ENCODE results near the gene OSBPL10. TPM values are rescaled to one million over a fixed set of nuclear protein-coding genes. Genes with fewer than 3 reads are reported as not detected.

The OSBPL10 gene
- total and polyA plus RNA-seq, 7 donors: 0.75 to 4.6 (median 2.3) TPM

GRCh38 chr3:31645256-31645655 is 335.8 kb downstream of the OSBPL10 start:
- no peak for TF ChIP-seq CTCF (IDR thresholded peaks at IDR 0.05)
- DNase-seq (peak in 1 of 2 donors; percentile 61), ATAC-seq (peak; percentile 83 to 95 (median 90))
- 28 to 49% (median 33%) methylated on average over 5 of the region's 5 CpGs for WGBS, 3 donors
- Histone ChIP-seq H3K27me3 (ENCODE audit: insufficient read depth in 3 of 3, low read length in 2 of 3) (no peaks in the 10 kb centered on the region), H3K9me3 (peaks cover 21% of the 10 kb centered on the region), H3K27ac (peak overlapping the region; percentile 54), H3K4me3 (no peak overlapping the region), H3K4me1 (no peaks in the 10 kb centered on the region), H3K36me3 (ENCODE audit: insufficient read depth in 1 of 2, low read depth in 1 of 2) (no peaks in the 10 kb centered on the region)
- intact Hi-C loops (cut with DNase I): loop anchor here in 1 of 2 donors (10.0 kb wide), 1 partner anchor 110 kb away; the partner anchor contains the start of gene STT3B

- Histone ChIP-seq H3K27me3 (ENCODE audit: insufficient read depth in 3 of 3, low read length in 2 of 3) (no peaks in the 10 kb centered on the region), H3K4me1 (peaks cover 16% of the 10 kb centered on the region), H3K9me3 (no peaks in the 10 kb centered on the region), H3K27ac (no peak overlapping the region), H3K36me3 (ENCODE audit: insufficient read depth in 1 of 2, low read depth in 1 of 2) (peaks cover 0 to 14% of the 10 kb centered on the region in 2 donors), H3K4me3 (no peak overlapping the region)
- 74 to 93% (median 75%) methylated on average over 1 of the region's 1 CpG for WGBS, 3 donors
- no peak for ATAC-seq
- no peak for TF ChIP-seq CTCF (IDR thresholded peaks at IDR 0.05)
- no peak for DNase-seq
- intact Hi-C loops (cut with DNase I): loop anchor here (5.0 to 10.0 kb wide), 2 partner anchors 58 to 105 kb away; partner anchors contain the start of gene STT3B (in 1 of the 2)
These were observed 341.2 kb downstream of the OSBPL10 start for GRCh38 chr3:31639828-31640227.

GRCh38 chr3:31636694-31637442 is 344.2 kb downstream of the OSBPL10 start:
- Histone ChIP-seq H3K9me3 (no peaks in the 10 kb centered on the region), H3K4me3 (no peak overlapping the region), H3K27me3 (ENCODE audit: insufficient read depth in 3 of 3, low read length in 2 of 3) (no peaks in the 10 kb centered on the region), H3K4me1 (peaks cover 17% of the 10 kb centered on the region), H3K27ac (no peak overlapping the region), H3K36me3 (ENCODE audit: insufficient read depth in 1 of 2, low read depth in 1 of 2) (peaks cover 0 to 30% of the 10 kb centered on the region in 2 donors)
- WGBS, 3 donors: 51 to 59% (median 51%) methylated on average over 2 of the region's 2 CpGs
- TF ChIP-seq CTCF (IDR thresholded peaks at IDR 0.05): no peak
- intact Hi-C loops (cut with DNase I): loop anchor here in 1 of 2 donors (5.0 kb wide), 1 partner anchor 55 kb away; no protein-coding TSS in a partner anchor
- ATAC-seq (no peak), DNase-seq (no peak)

- Histone ChIP-seq H3K36me3 (ENCODE audit: insufficient read depth in 1 of 2, low read depth in 1 of 2) (peaks cover 0 to 38% of the 10 kb centered on the region in 2 donors), H3K4me3 (no peak overlapping the region), H3K27me3 (ENCODE audit: insufficient read depth in 3 of 3, low read length in 2 of 3) (no peaks in the 10 kb centered on the region), H3K9me3 (no peaks in the 10 kb centered on the region), H3K27ac (no peak overlapping the region), H3K4me1 (peaks cover 17% of the 10 kb centered on the region)
- intact Hi-C loops (cut with DNase I): loop anchor here in 1 of 2 donors (5.0 kb wide), 1 partner anchor 54 kb away; no protein-coding TSS in a partner anchor
- no peak for ATAC-seq
- no peak for DNase-seq
- 56 to 76% (median 57%) methylated on average over 4 of the region's 4 CpGs for WGBS, 3 donors
- TF ChIP-seq CTCF (IDR thresholded peaks at IDR 0.05): no peak
These were observed 345.0 kb downstream of the OSBPL10 start for GRCh38 chr3:31636049-31636448.

Measured in psoas muscle (tissue), 8 donors.